Adrenal gland (tissue), 5 donors: ENCODE data around the gene TPM1.

Source experiments
- CTCF ChIP-seq, 6 experiments: fragments of 450-650 bp in 4 of 6; fragments of 200-600 bp in 2 of 6; sonication (generic) in 1 of 6; IDR thresholded peaks; 1 replicate in 5 of 6; 2 replicates in 1 of 6; pipeline versions ENCODE4 v1.5.1 to v1.8.0; 2016 to 2021; ENCODE audit warnings: antibody characterized with exemption in 6 of 6, mild to moderate bottlenecking in 2 of 6, moderate library complexity in 1 of 6
- POLR2A ChIP-seq, 2 donors: fragments of 450-650 bp; IDR thresholded peaks; one replicate each; pipeline ENCODE4 v1.6.1; 2017; ENCODE audit warnings: antibody characterized with exemption in 2 of 2, mild to moderate bottlenecking in 2 of 2, moderate library complexity in 1 of 2
- donor health status: DM: no; HTN: no; CAD: no.

- TF ChIP-seq CTCF (IDR thresholded peaks at IDR 0.05) (no peak), POLR2A (IDR thresholded peaks at IDR 0.05) (no peak)
Observed at GRCh38 chr15:63114465-63114864, 71.9 kb downstream of the TPM1 start.
